G401 (cell line): ENCODE measurements around the gene RPS6KA4. TPM values are rescaled to one million over a fixed set of nuclear protein-coding genes. Genes with fewer than 3 reads are reported as not detected.
"Not testable (repeated sequence)": the region's sequence is repeated elsewhere in the genome, so short reads cannot be mapped to it uniquely, and the experiment has no call there.

Source experiments
- DNase-seq: peaks from one replicate; pipeline ENCODE4 v3.0.0-alpha.2; 2015; ENCODE audit warnings: low spot score
- in situ Hi-C: cut with HindIII; loops from 2 replicates; pipeline ENCODE4 v1.10.0; 2016; ENCODE audit warnings: low sequenced_read_pairs, mixed read lengths
- total RNA-seq: library from RNA; depleted of rRNA; stranded (reverse); fragments of >200 nt; shearing (Covaris generic); gene quantifications from 2 replicates; pipeline ENCODE4 v1.2.3, GENCODE V29; 2014; rRNA removed

Gene RPS6KA4
- total RNA-seq, 1 experiment from 2014 or later = 113 TPM

DNA sequence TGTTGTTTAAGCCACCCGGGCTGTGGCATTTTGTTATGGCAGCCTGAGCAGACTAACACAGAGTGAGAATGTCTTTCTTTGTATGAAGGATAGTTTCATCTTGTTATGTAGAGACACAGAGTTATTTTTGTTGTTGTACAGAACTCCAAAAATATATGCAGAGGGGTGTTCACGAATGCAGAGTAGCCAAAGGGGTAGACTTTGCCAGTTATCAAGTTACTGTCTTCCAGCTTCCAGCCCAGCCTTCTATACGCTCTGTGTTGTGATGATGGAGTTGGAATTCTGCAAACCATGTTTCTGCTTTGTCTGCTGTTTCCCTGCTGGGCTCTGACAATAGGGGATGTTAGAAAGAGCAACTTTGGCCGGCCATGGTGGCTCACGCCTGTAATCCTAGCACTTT is 44.1 kb downstream of the RPS6KA4 start:
- DNase-seq = no peak
- in situ Hi-C loops = no loop called here

DNA sequence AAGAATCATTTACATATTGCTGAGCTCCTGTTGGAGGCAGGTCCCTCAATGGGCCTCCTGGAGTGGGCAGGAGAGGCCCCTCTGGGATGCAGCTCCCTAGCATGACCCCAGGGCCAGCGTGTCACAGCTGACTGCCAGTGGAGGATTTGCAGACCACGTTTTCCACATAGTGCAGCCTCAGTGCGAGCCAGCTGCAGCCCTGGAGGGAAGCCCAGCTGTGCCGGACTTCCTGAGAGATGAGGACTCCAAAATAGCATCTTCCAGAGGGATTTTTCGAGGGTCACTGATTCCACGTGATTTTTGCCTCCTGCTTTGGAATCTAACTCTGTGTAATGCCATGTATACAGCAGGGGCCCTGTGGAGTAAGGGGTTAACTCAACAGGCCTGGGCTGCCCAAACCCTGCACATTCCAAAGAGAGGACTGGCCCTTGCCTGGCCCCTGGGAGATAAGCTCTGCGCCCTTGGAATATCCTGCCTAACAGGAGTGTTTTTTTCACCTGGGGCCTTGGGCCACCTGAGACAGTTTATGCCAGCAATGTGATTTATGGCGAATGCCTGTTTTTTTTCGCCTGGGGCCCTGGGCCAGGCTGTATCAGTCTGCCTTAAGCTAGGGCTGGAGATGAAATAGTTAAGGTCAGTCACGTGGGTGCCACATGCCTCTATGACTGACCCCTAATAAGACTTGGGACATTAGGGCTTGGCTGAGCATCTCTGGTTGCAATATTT is 47.4 kb downstream of the RPS6KA4 start:
- DNase-seq = peak; percentile 57
- in situ Hi-C loops = no loop called here

DNA sequence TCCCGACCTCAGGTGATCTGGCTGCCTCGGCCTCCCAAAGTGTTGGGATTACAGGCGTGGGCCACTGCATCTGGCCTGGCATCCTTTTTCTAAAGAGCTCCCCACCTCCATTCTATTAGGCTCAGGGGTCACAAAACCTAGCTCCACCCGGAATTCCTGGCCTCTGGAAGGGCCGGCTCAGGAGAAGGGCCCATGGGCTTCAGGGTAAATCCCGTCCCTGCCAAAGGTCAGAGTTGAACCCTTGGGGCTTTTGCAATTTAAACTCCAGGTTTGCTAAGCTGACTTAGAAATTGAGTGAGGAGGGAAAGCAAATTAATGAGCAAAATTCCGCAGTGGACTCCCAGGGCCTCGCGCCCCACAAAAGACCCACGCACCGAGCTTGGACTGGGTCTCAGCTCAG is 48.3 kb downstream of the RPS6KA4 start:
- peak; percentile 57 for DNase-seq
- in situ Hi-C loops = no loop called here

DNA sequence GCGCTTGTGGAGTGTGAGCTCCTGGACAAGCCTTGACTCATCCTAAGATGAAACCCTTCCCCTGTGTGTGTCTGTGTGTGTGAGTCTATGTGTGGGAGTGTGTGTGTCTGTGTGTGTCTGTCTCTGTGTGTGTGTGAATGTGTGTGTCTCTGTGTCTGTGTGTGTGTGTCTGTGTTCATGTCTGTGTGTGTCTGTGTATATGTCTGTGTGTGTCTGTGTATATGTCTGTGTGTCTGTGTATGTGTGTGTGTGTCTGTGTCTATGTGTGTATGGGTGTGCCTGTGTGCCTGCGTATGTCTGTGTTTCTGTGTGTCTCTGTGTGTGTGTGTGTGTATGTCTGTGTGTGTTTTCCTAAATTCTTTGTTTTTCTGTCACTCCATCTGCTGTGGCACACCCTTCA is 48.7 kb downstream of the RPS6KA4 start:
- in situ Hi-C loops = no loop called here
- no peak for DNase-seq

DNA sequence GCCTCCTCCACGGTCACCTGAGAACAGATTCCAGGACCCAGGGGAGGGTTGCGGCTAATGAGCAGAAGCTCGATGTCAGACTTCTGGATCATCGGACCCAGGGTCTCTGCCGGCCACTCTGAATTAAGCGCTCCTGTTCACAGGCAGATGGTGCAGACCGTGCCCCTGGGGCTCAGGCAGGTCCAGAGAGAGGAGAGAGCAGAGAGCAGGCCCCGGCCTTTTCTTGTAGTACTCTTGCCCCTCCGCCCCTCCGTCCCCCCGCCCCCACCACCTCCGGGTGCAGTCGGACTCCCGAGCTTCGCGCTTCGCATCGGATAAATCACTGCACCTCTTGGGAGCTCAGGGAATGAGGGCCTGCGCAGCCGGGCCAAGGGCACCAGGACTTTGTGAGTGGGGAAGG is 50.3 kb downstream of the RPS6KA4 start:
- in situ Hi-C loops = no loop called here
- peak; percentile 18 for DNase-seq

DNA sequence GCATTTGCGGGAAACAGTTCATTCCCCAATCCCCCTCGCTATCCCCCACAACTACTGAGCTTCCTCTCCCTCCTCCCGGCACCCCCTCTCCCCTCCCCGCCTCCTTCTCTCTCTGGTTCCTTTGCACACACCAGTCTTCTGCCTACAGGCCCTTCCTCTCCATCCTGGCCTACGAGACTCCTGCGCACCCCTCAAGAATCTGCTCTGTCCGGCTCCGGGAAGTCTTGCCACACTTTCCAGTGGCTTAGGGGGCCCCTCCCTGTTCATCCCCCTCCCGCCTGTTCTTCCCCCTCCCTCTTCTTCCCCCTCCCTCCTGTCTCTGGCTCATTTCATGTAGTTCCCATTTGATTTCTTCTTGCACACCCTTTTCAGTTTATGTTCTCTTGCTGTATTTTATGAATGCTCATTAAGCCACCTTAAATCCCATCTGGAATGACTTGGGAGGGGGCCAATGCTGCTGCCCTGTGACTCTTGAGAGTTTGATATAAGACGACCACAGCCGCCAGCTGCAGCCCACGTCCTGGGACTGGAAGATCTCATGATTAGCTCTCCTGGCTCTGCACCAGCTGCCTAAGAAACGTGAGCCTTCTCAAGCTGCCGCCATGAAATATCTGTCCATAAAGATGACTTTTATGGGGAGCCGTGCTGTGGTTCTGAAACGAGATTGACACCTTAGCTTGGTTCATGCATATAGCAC is 50.9 kb downstream of the RPS6KA4 start:
- DNase-seq = peak; percentile 32
- in situ Hi-C loops = no loop called here

DNA sequence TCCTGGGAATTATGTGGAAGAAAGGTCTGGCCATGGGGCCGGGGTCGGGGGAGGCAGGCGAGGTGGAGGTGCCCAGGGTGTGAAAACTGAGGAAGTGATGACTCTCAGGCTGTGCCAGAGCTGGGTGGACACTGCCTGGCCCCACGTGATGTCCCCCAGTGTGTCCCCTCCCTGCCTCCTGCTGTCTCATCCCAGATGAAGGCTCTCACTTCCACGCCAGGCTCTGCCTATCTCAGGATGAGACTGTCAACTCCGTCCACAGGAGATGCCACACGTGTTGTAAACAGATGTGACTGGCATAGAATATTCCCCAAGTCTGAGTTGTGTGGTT is 51.4 kb downstream of the RPS6KA4 start:
- no peak for DNase-seq
- in situ Hi-C loops = no loop called here

DNA sequence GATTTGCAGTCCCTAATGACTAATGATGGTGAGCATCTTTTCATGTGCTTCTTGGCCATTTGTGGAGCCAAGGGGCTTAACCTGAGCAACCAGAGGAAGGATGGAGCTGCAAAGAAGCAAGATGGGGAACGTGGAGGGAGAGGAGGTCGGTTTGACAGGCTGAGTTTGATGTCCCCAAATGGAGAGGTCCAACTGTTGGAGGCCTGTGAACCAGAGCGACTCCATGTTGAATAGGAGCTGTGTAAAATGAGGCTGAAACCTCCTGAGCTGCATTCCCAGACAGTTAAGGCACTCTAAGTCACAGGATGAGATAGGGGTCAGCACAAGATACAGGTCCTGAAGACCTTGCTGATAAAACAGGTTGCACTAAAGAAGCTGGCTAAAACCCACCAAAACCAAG is 54.5 kb downstream of the RPS6KA4 start:
- DNase-seq = no peak
- in situ Hi-C loops = no loop called here

DNA sequence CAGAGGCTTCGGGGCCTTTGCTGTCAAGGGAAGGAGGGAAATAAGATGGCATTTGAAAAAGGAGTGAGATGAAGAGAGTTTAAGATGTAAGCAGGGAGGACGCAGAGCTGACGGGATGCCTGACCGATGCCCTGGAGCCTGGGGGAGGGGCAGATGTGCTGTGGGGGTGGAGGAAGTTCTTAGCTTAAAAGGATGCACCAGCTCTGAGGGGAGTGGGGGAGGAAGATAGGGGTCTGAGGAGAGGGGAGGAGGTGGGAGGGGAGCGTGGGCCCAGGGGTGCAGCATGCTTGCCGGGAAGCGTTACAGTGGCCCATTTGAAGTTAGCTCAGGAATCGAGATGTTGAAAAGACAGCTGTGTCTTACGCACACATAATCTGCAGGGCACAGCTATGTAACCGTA is 56.3 kb downstream of the RPS6KA4 start:
- in situ Hi-C loops = no loop called here

DNA sequence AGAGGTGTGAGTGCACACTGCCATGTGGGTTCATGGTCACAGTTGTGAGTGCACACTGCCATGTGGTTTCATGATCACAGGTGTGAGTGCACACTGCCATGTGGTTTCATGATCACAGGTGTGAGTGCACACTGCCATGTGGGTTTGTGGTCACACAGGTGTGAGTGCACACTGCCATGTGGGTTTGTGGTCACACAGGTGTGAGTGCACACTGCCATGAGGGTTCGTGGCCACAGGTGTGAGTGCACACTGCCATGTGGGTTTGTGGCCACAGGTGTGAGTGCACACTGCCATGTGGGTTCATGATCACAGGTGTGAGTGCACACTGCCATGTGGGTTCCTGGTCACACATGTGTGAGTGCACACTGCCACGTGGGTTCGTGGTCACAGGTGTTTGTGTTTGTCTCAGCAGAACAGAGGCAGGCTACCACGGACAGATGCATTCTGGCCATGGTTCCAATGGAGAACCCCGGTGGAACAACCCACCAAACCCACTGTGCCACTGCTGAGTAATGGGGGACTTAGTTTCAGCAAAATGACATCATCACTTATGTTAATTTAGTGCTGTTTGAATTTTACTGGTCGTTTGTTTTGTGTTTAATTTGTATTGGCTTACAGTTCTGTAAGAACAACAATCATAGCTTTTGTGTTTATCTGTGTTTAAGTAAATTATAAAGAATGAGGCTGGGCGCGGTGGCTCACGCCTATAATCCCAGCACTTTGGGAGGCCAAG is 57.2 kb downstream of the RPS6KA4 start:
- in situ Hi-C loops = no loop called here
- DNase-seq = no peak

More for the DNA sequence above, 56.3 kb downstream of the RPS6KA4 start:
- DNase-seq = no peak

DNA sequence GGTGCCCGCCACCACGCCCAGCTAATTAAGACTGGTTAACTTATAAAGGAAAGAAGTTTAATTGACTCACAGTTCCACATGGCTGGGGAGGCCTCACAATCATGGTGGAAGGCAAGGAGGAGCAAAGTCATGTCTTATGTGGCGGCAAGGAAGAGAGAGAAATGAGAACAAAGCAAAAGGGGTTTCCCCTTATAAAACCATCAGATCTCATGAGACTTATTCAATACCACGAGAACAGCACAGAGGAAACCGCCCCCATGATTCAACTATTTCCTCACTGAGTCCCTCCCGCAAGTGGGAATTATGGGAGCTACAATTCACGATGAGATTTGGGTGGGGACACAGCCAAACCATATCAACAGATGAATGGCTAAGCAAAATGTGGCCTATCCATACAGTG is 59.3 kb downstream of the RPS6KA4 start:
- DNase-seq, in situ Hi-C loops: not testable (repeated sequence)

DNA sequence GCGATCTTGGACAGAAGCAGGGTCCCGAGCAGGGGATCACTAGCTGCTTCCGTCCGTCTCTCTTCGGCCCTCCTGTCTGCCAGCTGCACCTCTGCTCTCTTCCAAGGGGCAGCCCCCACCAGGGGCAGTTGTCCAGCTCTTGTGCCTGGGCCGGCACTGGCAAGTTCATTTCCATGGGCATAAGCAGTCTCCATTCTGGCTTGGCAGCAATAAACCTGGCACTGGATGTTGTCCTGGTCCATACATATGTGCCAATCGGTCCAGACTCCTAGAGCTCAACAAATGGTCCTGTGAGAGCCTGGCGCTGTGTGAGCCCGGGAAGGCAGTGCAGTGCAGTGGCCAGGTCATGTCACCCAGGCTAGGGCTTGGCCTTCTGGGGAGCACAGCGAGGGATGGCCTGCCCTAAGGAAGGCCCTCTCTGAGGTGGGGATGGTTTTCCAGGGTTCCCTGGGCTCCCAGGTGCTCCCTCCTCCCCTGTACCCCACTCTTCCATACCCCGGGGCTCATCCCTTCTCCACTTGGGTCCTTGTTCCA is 60.4 kb downstream of the RPS6KA4 start:
- in situ Hi-C loops = no loop called here
- peak; percentile 27 for DNase-seq

DNA sequence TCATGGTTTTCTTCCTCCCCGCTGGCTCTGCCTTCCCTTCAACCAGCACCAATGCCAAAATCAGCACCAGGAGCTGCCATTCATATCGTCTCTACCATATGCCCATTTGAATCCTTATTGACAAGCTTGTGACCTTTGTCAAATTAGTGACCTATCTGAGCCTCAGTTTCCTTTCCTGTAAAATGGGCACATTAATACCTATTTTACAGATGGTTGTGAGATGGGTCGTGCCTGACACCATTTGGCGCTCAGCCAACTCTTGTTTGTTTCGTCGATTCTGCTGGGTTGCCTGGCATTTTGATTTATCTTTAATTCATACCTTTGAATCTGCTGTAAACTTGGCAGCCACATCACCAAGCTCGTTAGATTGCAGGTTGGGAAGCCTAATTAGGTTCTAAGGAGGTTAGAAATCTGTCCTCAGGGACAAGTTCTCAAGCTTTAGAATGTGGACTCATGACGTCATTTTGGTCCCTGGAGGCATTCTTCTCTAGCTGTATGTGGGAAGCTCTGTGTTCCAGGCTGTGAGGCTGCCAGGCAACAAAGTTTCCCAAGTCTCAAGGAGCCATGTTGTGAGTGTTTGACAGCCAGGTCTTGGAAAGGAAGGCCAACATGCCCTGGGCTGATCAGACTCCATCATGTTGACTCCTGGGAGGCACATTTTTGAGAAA is 61.0 kb downstream of the RPS6KA4 start:
- in situ Hi-C loops = no loop called here
- no peak for DNase-seq

Other genes with a start within 250 kb of the RPS6KA4 start
- 85.0 and 93.2 TPM in 2 replicates for gene MACROD1, start 193.0 kb upstream of the RPS6KA4 start, total RNA-seq
- 241 and 363 TPM in 2 replicates for gene STIP1, start 173.0 kb upstream of the RPS6KA4 start, total RNA-seq
- gene FERMT3, start 152.4 kb upstream of the RPS6KA4 start, total RNA-seq = 5.9 TPM in 1 of 2 replicates, not detected in the other
- gene TRPT1, start 133.0 kb upstream of the RPS6KA4 start, total RNA-seq = 28.9 and 46.2 TPM in 2 replicates
- 33.3 and 34.2 TPM in 2 replicates for gene NUDT22, start 132.9 kb upstream of the RPS6KA4 start, total RNA-seq
- gene DNAJC4, start 128.6 kb upstream of the RPS6KA4 start, total RNA-seq = 10.3 and 24.1 TPM in 2 replicates
- 14.6 and 27.0 TPM in 2 replicates for gene VEGFB, start 124.6 kb upstream of the RPS6KA4 start, total RNA-seq
- gene FKBP2, start 118.1 kb upstream of the RPS6KA4 start, total RNA-seq = 20.6 and 27.8 TPM in 2 replicates
- gene PPP1R14B, start 112.2 kb upstream of the RPS6KA4 start, total RNA-seq = 293 and 394 TPM in 2 replicates
- gene PLCB3, start 107.6 kb upstream of the RPS6KA4 start, total RNA-seq = 59.3 and 62.7 TPM in 2 replicates
- gene BAD, start 74.5 kb upstream of the RPS6KA4 start, total RNA-seq = 146 and 183 TPM in 2 replicates
- gene GPR137, start 73.3 kb upstream of the RPS6KA4 start, total RNA-seq = 17.8 and 25.9 TPM in 2 replicates
- gene KCNK4, start 67.9 kb upstream of the RPS6KA4 start, total RNA-seq = 0.14 TPM in 1 of 2 replicates, not detected in the other
- gene CATSPERZ, start 58.8 kb upstream of the RPS6KA4 start, total RNA-seq = not detected in 2 replicates
- gene ESRRA, start 53.6 kb upstream of the RPS6KA4 start, total RNA-seq = 42.0 and 75.5 TPM in 2 replicates
- gene TRMT112, start 41.6 kb upstream of the RPS6KA4 start, total RNA-seq = 313 and 472 TPM in 2 replicates
- 341 and 414 TPM in 2 replicates for gene PRDX5, start 41.0 kb upstream of the RPS6KA4 start, total RNA-seq
- 15.1 and 26.6 TPM in 2 replicates for gene CCDC88B, start 19.0 kb upstream of the RPS6KA4 start, total RNA-seq
- 0.61 TPM in 1 of 2 replicates, not detected in the other for gene SLC22A11, start 196.8 kb downstream of the RPS6KA4 start, total RNA-seq
- gene SLC22A12, start 232.1 kb downstream of the RPS6KA4 start, total RNA-seq = not detected in 2 replicates